ENCODE results near the gene IGF1R. TPM values are rescaled to one million over a fixed set of nuclear protein-coding genes. Genes with fewer than 3 reads are reported as not detected.
A peak's percentile ranks its signal among the peaks of the same experiment; 100 is the strongest.

IGF1R gene
- total RNA-seq, 2 experiments from 2014 or later: 22.8 to 24.7 TPM

DNA sequence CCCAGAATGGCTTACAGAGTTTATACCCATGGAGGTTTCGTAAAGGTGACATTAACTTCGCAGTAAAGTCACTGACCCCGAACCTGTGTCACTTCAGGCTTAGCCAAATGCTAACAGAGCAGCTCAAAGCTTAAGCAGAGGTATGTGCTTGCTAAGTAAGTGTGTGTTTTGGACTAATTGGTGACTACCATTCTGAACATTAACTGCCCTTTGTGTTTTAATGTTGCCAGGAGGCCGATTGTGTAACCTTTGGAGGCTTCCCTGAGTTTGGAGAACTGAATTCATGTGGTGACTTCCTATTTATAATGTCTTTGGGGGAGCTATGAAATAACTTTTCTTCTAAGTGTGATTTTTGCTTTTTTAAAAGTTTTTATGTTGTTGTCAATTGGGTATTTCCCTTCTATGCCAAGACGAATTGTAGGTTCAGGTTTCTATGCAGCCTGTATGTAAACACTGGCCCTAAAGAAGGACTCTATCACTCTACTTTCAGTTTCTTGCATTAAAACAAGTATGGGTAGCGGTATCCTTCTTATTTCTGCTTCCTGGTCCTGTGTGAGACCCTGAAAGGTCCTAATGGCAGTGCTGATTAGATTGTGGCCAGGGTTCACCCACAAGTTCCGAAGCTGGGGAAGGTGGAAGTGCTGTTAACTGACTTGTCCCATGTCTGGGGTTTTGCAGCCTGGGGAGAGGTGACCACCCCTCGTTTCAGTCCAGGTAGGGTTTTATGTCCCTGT lies 86.3 kb downstream of the IGF1R start:
- DNase-seq (no peak), ATAC-seq (peak; percentile 13)
- intact Hi-C loops (cut with micrococcal nuclease): no loop called here
- H3K27me3 Mint-ChIP-seq: no peaks in the 10 kb centered on the region
- H3K9me3 Mint-ChIP-seq: no peaks in the 10 kb centered on the region
- CTCF ChIA-PET: no interaction called here
- peaks cover 2% of the 10 kb centered on the region for H3K36me3 Mint-ChIP-seq (ENCODE audit: low read depth)
- H3K4me1 Mint-ChIP-seq (ENCODE audit: low read depth): peaks cover 47% of the 10 kb centered on the region
- no peak overlapping the region for H3K27ac Mint-ChIP-seq
- TF ChIP-seq, protein P1, sequence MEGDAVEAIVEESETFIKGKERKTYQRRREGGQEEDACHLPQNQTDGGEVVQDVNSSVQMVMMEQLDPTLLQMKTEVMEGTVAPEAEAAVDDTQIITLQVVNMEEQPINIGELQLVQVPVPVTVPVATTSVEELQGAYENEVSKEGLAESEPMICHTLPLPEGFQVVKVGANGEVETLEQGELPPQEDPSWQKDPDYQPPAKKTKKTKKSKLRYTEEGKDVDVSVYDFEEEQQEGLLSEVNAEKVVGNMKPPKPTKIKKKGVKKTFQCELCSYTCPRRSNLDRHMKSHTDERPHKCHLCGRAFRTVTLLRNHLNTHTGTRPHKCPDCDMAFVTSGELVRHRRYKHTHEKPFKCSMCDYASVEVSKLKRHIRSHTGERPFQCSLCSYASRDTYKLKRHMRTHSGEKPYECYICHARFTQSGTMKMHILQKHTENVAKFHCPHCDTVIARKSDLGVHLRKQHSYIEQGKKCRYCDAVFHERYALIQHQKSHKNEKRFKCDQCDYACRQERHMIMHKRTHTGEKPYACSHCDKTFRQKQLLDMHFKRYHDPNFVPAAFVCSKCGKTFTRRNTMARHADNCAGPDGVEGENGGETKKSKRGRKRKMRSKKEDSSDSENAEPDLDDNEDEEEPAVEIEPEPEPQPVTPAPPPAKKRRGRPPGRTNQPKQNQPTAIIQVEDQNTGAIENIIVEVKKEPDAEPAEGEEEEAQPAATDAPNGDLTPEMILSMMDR (IDR thresholded peaks at IDR 0.05): no peak
- POLR2A ChIA-PET: no interaction called here
- H3K4me3 Mint-ChIP-seq: no peak overlapping the region

GRCh38 chr15:98735304-98735703 lies 87.0 kb downstream of the IGF1R start:
- no peaks in the 10 kb centered on the region for H3K9me3 Mint-ChIP-seq
- H3K4me1 Mint-ChIP-seq (ENCODE audit: low read depth): peaks cover 52% of the 10 kb centered on the region
- ChIA-PET CTCF (no interaction called here), POLR2A (no interaction called here)
- H3K27ac Mint-ChIP-seq: no peak overlapping the region
- H3K36me3 Mint-ChIP-seq (ENCODE audit: low read depth): peaks cover 2% of the 10 kb centered on the region
- intact Hi-C loops (cut with micrococcal nuclease): no loop called here
- H3K4me3 Mint-ChIP-seq: no peak overlapping the region
- DNase-seq (no peak), ATAC-seq (no peak)
- TF ChIP-seq, protein P1 (IDR thresholded peaks at IDR 0.05): no peak
- no peaks in the 10 kb centered on the region for H3K27me3 Mint-ChIP-seq

DNA sequence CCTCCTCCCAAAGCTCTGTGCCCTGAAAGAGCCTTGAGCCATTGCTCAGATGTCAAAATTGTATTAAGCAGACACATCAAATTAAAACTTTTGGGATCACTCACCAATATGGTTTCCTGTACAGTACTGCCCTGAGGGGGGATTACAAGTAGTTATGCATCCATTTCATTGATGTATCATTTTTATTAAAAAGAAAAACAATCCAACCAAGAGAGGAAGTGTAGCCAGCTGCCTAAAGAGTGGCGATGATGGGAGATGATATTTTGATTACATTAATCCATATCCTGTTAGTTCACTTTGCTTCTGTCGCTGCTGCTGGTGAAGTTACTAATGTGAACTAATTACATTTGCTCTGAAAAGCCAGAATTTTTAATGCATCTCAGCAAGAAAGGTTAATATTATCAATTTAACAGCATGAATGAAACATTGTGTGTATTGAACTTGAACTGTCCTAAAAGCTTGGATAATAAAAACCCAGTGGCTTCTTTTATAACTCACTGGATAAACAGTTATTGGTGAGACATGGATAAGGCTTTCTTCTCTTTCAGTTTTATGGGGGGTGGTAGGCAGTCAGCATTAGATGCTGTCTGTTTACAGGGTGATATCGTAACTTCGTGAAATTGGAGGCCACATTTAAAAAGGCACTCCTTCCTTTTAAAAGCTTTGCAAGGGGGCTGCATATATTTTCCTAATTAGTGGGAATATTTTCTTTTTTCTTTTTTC lies 87.7 kb downstream of the IGF1R start:
- intact Hi-C loops (cut with micrococcal nuclease): no loop called here
- ATAC-seq (no peak), DNase-seq (no peak)
- Mint-ChIP-seq H3K27ac (no peak overlapping the region), H3K4me3 (no peak overlapping the region), H3K36me3 (ENCODE audit: low read depth) (peaks cover 2% of the 10 kb centered on the region), H3K9me3 (no peaks in the 10 kb centered on the region), H3K27me3 (no peaks in the 10 kb centered on the region), H3K4me1 (ENCODE audit: low read depth) (peaks cover 53% of the 10 kb centered on the region)
- ChIA-PET CTCF (no interaction called here), POLR2A (no interaction called here)
- TF ChIP-seq, protein P1 (IDR thresholded peaks at IDR 0.05): no peak

DNA sequence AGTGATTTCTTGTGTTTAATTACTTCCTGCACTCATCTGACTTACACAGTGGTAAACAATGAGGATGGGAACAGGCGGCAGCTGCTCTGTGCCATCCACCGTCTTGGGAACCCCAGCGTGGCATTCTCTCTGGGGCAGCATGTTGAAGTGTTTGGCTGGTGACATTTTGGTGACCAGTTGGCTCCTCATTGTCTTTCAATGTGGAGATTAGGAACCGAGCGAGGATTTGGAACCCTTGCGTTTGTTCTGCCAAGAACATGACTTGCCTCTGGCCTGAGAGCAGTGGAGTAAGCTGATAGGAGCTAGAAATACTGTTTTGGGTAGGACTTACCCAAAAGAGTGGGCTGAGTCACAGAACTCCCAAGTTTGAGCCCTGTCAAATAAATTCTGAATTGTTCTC lies 88.8 kb downstream of the IGF1R start:
- intact Hi-C loops (cut with micrococcal nuclease): no loop called here
- ChIA-PET POLR2A (no interaction called here), CTCF (no interaction called here)
- Mint-ChIP-seq H3K9me3 (no peaks in the 10 kb centered on the region), H3K4me3 (no peak overlapping the region), H3K4me1 (ENCODE audit: low read depth) (peaks cover 60% of the 10 kb centered on the region), H3K27me3 (no peaks in the 10 kb centered on the region), H3K36me3 (ENCODE audit: low read depth) (peaks cover 2% of the 10 kb centered on the region), H3K27ac (no peak overlapping the region)
- ATAC-seq: no peak
- TF ChIP-seq, protein P1 (IDR thresholded peaks at IDR 0.05): no peak
- DNase-seq: no peak

- intact Hi-C loops (cut with micrococcal nuclease): no loop called here
- no peak overlapping the region for H3K27ac Mint-ChIP-seq
- TF ChIP-seq, protein P1 (IDR thresholded peaks at IDR 0.05): no peak
Measured at GRCh38 chr15:98737721-98738120, 89.4 kb downstream of the IGF1R start.

More at GRCh38 chr15:98737721-98738120, 89.4 kb downstream of the IGF1R start:
- Mint-ChIP-seq H3K4me1 (ENCODE audit: low read depth) (peaks cover 60% of the 10 kb centered on the region), H3K36me3 (ENCODE audit: low read depth) (peaks cover 2% of the 10 kb centered on the region), H3K27me3 (no peaks in the 10 kb centered on the region), H3K4me3 (no peak overlapping the region), H3K9me3 (no peaks in the 10 kb centered on the region)
- no peak for ATAC-seq
- DNase-seq: no peak
- ChIA-PET CTCF (interaction anchor here (0.7 kb wide), 1 partner anchor 41 kb away, joined by 3 read pairs; no protein-coding TSS in a partner anchor), POLR2A (no interaction called here)

Data from activated CD8-positive, alpha-beta T cell treated with anti-CD3 and anti-CD28 coated beads for 36 hours (primary cell).